IPS DF 4.7 (cell line): Measurements from ENCODE around the gene SCIN.
"Not testable (repeated sequence)": the region's sequence is repeated elsewhere in the genome, so short reads cannot be mapped to it uniquely, and the experiment has no call there.

ENCODE experiments used
- DNase-seq: peaks from one replicate; pipeline ENCODE4 v3.0.0-alpha.2; 2013; ENCODE audit warnings: low spot score; ENCODE audit errors: extremely low read depth

Gene SCIN

GRCh38 chr7:12686891-12687717, 116.6 kb downstream of the SCIN start, which contains the start of gene ARL4A:
ARL4A (plus strand) TSS chr7:12687633; CDS start chr7:12688255, 622 bp downstream.
- peak; percentile 92 for DNase-seq

- DNase-seq: no peak
Measured at GRCh38 chr7:12687718-12688171, 117.2 kb downstream of the SCIN start.

- DNase-seq: not testable (repeated sequence)
Measured at GRCh38 chr7:12688485-12689170, 118.1 kb downstream of the SCIN start.

- DNase-seq: no peak
Measured at GRCh38 chr7:12689451-12689850, 118.9 kb downstream of the SCIN start.

DNA sequence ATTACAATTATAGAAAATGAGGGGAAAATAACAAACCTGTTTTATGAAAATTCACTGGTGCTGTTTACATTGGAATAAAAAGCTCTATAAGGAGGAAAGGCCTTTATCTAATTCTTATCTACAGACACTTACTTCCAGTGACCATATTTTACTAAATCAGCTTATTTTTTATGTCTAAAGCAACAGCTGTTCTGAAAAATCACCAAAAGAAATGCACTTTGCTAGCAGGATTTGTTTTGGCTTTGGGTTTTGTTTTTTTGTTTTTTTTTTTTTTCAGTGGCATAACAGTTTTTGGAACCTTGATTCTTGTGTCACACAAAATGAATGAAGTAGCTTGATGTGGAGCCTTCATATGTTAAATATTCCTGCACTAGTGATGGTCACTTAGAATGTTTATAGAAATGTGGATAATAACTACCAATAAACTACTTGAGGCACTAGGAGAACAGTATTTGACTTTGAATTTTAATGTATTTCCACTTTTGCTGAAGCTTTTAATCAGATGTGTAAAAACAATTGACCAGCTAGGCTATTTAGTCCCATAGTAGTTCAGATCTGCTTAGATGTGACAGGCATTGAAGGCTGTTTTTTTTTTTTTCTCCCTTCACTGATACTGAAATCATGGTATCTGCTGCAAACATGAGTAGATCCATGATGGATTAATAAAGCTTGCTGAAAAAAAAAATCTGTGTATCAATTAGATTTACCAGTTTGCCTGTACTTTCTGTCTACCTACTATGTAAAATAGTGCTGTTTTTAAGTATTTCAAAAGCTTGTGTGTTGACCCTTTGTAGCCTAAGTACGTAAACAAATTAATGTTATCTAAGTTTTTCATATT, 119.7 kb downstream of the SCIN start:
- DNase-seq: no peak

GRCh38 chr7:12691388-12691787, 120.9 kb downstream of the SCIN start:
- DNase-seq: not testable (repeated sequence)

DNA sequence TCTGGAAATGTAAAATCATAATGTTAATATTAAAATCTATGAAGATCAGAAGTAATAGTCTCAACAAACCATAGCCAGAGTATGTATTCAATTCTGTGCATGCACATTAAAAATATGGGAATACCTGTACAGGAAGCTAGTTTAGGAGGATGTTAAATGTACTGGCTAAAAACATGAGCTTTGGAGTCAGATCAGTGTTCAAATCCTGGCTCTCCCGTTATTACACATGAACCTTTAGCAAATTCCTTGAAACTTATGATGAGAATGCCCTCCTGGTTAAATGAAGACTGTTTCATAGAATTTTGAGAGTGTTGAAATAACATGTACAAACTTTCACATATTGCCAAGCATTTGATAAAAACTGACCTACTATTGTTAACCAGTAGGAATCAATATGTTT, 121.5 kb downstream of the SCIN start:
- no peak for DNase-seq

DNA sequence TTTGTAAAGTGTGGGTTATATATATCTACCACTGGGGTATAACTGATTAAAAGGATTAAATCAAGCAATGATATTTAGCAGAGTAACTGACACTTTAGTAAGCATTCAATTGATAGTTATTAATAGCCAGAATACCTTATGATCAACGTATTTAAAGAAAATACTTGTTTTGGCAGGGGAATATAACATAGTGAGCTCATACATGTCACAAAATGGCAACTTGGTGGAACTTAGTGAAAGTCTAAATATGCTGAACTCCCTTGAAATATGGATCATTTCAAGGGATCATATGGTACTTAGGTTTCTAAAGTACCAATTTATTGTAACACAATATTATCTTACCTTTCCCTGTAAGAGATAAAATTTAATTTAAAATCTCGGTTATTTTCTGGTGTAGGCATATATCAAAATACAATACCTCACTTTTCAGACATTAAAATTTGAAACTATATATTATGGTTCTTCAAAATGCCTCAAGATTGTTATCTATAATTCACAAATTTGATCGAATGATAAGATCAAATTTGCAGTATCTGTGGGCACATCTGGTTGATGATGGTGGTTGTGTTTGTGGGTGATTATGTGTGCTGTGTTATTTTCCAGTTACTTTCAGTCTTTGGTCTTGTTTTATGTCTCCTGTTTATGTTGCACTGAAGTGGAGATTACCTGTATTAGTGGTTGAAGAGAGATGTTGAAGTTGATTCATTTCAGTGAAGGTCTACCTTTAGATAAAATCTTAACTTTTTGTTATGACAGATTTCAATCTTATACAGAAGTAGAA, 122.1 kb downstream of the SCIN start:
- no peak for DNase-seq

- no peak for DNase-seq
Measured at GRCh38 chr7:12694817-12695216, 124.3 kb downstream of the SCIN start.

GRCh38 chr7:12695965-12696364, 125.4 kb downstream of the SCIN start:
- no peak for DNase-seq

DNA sequence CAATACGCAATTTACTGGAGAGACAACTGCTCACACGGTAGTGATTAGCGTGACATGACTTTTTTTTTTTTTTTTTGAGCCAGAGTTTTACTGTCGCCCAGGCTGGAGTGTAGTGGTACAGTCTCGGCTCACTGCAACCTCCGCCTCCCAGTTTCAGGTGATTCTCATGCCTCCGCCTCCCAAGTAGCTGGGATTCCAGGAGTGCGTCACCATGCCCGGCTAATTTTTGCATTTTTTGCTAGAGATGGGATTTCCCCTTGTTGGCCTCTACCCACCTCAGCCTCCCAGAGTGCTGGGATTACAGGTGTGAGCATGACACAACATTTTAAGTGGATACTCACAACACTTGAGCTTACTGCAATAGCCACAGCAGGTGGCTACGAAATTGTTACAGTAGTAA, 128.8 kb downstream of the SCIN start:
- DNase-seq: no peak

- DNase-seq: no peak
Measured at GRCh38 chr7:12701433-12701832, 130.9 kb downstream of the SCIN start.

GRCh38 chr7:12703881-12704280, 133.4 kb downstream of the SCIN start:
- no peak for DNase-seq

DNA sequence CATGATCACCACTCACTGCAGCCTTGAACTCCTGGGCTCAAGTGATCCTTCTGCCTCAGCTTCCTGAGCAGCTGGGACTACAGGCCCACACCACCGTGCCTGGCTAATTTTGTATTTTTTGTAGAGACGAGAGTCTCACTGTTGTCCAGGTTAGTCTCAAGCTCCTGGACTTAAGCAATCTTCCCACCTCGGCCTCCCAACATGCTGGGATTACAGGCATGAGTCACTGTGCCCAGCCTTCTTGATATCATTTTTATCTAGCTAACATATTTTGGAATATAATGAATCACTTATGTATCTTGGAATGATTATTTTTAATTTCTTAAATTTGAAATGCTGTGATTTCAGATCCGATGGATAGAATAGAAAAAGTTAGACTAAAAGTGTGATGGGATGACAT, 135.4 kb downstream of the SCIN start:
- DNase-seq: no peak

- no peak for DNase-seq
Measured at GRCh38 chr7:12706900-12707536, 136.5 kb downstream of the SCIN start.

GRCh38 chr7:12708314-12708713, 137.8 kb downstream of the SCIN start:
- no peak for DNase-seq
